Occipital lobe (tissue), 2 donors: ENCODE measurements around the gene DNASE1L3. TPM values are rescaled to one million over a fixed set of nuclear protein-coding genes. Genes with fewer than 3 reads are reported as not detected.
"Not testable (repeated sequence)": the region's sequence is repeated elsewhere in the genome, so short reads cannot be mapped to it uniquely, and the experiment has no call there.

Experiments
- DNase-seq: peaks from one replicate; lab custom pipeline; 2025; lab: John Stamatoyannopoulos, UW
- total RNA-seq: library from RNA; depleted of rRNA; stranded (reverse); fragments of >200 nt; gene quantifications from one replicate; pipeline ENCODE4 v1.2.3, GENCODE V29; 2014

Gene DNASE1L3, protein sequence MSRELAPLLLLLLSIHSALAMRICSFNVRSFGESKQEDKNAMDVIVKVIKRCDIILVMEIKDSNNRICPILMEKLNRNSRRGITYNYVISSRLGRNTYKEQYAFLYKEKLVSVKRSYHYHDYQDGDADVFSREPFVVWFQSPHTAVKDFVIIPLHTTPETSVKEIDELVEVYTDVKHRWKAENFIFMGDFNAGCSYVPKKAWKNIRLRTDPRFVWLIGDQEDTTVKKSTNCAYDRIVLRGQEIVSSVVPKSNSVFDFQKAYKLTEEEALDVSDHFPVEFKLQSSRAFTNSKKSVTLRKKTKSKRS
- total RNA-seq: 0.94 TPM

- DNase-seq: no peak
Measured at GRCh38 chr3:58210761-58211460, at the start of gene DNASE1L3. DNASE1L3 (minus strand) TSS chr3:58210972; CDS start chr3:58210906, 66 bp downstream.

GRCh38 chr3:58260261-58260731 lies 49.5 kb upstream of the DNASE1L3 start:
- DNase-seq: no peak

GRCh38 chr3:58258392-58259055 lies 47.8 kb upstream of the DNASE1L3 start:
- no peak for DNase-seq

DNA sequence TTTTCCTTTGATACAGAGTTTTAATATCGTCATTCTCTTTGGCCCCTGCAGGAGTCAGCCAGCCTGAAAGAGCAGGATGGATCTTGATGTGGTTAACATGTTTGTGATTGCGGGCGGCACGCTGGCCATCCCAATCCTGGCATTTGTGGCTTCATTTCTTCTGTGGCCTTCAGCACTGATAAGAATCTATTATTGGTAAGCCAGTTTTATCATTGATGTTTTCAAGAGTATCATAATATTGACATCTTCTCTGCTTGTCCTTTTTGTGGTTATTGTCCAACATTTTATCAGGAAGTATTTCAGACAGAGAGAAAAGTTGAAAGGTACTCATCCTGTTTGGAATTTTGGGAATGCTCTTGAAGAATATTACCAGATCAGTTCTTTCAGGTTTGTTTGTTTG lies 45.7 kb upstream of the DNASE1L3 start:
- no peak for DNase-seq

GRCh38 chr3:58256061-58256460 lies 45.3 kb upstream of the DNASE1L3 start:
- no peak for DNase-seq

DNA sequence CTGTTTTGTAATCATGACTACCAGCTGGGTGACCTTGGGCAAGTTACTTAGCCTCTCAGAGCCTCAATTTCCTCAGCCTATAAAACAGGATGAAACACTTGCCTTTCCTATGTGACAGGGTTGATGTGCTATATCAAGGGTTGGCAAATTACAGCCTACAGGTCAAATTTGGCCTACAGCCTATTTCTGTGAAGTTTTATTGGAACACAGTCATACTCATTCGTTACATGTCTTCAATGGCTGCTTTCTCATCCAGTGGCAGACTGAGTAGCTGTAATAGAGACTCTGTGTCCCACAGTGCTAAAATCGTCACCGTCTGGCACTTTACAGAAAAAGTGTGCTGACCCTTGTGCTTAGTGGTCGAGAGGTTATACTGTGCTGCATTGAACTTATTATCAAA lies 43.4 kb upstream of the DNASE1L3 start:
- no peak for DNase-seq

GRCh38 chr3:58251631-58252035 lies 40.9 kb upstream of the DNASE1L3 start:
- no peak for DNase-seq

GRCh38 chr3:58250093-58250707 lies 39.4 kb upstream of the DNASE1L3 start:
- DNase-seq: no peak

DNA sequence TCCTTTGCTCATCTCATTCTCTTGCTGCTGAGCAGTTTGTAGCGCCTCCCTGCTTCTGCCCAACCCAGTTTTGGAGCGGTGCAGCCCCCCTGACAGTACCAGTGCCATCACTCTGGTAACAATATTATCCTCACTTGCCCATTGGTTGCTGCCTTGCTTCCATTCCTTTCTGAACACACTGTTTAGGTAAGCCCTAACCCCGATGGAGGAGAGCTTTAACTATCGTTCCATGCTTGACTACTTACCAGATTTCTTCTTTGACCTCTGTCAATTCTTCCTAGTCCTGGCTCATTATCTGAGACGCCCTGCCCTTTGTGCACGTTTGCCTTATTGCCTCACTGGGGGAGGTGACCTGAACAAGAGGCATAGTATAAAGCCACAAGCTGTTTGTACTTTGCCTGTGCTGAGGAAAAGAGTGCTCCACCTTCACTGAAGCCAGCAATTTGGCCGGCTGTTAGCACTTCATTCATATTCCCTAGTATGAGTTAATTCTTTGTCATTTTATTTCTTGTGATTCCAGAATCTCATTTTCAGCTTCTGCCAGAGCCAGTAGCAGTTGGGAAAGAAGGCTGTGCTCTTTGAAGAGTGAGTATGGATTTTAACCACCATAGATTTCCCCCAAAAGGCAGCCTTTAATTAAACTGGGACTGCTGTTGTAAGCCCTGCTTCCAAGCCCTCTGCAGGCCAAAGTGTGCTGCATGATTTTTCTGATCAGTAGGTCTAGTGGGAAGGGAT lies 38.8 kb upstream of the DNASE1L3 start:
- no peak for DNase-seq

DNA sequence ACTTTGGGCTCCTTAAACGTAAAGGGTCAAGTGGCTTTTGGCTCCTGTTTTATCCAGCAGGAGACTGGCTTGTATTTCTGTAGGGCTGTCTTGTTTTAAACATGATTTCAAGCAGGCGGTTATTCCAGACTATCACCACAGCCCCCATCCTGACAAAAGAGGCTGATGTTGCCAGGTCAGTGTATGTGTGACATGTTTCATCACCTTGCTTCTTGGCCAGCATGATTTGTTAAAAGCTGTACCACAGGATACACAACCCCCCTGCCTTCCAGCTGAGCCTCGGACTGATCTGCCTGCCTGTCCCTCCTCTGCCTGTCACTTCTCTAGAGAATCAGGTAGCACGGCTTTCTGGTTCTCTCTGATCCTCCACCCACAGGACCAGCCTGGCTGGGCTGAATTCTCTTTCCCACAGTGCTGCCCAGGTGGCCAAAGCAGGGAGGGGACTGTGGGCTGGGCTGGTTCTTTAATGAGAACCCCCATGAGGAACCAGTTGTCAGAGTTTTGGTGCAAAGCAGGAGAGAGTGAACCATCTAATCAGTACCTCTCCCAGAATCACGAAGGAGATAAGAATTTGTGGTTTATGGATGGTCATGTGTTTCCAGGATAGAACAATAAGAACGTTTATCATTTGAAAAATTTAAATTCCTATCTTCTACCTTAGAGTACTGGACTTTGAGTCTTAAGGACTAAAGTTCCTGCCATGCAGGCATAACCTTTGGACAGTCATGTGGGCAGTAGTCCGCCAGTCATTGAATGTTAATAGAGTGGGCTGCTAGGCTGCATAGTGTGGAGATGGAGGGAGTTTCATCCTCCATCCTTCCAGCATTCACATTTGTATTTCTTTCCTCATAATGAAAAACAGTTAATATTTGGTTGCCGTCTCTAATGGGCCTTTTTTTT lies 35.6 kb upstream of the DNASE1L3 start:
- no peak for DNase-seq

DNA sequence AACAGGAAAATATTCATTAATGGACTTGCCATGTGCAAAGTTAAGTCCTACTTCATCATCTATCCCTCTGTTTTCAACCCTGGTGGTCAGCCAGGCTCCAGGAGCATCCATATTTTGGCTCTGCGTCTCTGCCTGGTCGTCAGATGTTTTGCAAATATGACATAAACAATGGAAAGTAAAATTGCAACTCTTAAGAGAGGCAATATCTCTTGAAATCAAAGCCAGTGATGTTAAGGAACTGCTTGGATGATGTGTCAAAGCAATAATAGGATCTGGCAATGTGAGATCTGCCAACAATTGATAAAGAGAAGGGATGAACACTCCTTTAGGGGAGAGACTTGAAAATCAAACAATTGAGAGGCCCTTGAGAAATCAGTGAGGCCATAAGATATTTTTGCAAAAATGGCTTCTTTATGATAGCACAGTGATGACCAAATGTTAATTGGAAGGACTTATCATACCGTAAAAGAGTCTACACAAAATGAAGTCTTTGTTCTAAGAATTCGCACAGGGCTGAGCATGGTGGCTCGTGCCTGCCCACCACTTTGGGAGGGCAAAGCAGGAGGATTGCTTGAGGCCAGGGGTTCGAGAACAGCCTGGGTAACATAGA lies 33.3 kb upstream of the DNASE1L3 start:
- DNase-seq: no peak

DNA sequence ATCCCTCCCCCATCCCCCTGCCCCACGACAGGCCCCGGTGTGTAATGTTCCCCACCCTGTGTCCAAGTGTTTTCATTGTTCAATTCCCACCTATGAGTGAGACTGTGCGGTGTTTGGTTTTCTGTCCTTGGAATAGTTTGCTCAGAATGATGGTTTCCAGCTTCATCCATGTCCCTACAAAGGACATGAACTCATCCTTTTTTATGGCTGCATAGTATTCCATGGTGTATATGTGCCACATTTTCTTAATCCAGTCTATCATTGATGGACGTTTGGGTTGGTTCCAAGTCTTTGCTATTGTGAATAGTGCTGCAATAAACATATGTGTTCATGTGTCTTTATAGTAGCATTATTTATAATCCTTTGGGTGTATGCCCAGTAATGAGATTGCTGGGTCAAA lies 32.1 kb upstream of the DNASE1L3 start:
- DNase-seq: not testable (repeated sequence)

GRCh38 chr3:58242340-58242739 lies 31.6 kb upstream of the DNASE1L3 start:
- no peak for DNase-seq

- DNase-seq: no peak
Measured at GRCh38 chr3:58241306-58242044, 30.7 kb upstream of the DNASE1L3 start.

GRCh38 chr3:58238830-58239229 lies 28.1 kb upstream of the DNASE1L3 start:
- no peak for DNase-seq

GRCh38 chr3:58237941-58238681 lies 27.3 kb upstream of the DNASE1L3 start:
- DNase-seq: peak; percentile 52

DNA sequence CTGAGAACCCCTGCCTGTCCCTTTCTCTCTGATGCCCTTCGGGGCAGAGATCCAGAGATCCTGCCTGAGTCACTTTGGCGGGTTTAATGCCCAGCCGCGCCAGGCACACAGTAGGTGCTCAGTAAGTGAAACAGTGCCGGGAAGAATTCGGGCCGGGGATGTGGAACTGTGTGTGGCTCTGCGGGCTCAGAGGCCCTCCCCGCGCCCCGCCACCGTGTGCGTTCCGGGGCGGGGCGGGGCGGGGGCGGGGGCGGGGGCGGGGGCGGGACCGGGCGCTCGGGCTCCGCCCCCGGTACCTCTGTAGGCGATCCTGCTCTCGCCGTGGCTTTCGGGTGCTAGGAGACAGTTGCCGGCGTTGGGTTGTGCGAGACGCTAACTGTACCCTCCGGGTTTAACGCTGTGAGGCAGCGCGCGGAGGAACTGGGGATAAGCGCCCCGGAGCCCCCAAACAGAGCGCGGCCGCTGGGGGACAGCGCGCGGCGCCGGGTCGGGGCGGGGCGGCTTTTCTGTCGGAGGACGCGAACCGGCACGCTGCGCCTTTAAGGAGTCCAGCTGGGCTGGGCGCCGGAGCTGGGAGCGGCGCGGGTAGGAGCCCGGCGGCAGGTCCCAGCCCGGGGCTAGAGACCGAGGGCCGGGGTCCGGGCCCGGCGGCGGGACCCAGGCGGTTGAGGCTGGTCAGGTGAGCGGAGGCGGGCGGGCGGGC lies 26.6 kb upstream of the DNASE1L3 start, which contains the start of gene ABHD6:
ABHD6 (plus strand) TSS at position 555 of the 703 bp plus-strand sequence. CDS start 18,795 bp downstream, outside the sequence.
- DNase-seq: peak; percentile 66
